GM19397 (cell line): ENCODE measurements around the gene KANK2.
"Not testable (repeated sequence)": the region's sequence is repeated elsewhere in the genome, so short reads cannot be mapped to it uniquely, and the experiment has no call there.

Experiments used
- ATAC-seq: cut with Tn5 transposase; IDR thresholded peaks from one replicate; pipeline ENCODE4 v1.9.1; 2021; ENCODE audit warnings: mild to moderate bottlenecking, moderate library complexity; ENCODE audit not compliant: unreplicated experiment

The KANK2 gene

DNA sequence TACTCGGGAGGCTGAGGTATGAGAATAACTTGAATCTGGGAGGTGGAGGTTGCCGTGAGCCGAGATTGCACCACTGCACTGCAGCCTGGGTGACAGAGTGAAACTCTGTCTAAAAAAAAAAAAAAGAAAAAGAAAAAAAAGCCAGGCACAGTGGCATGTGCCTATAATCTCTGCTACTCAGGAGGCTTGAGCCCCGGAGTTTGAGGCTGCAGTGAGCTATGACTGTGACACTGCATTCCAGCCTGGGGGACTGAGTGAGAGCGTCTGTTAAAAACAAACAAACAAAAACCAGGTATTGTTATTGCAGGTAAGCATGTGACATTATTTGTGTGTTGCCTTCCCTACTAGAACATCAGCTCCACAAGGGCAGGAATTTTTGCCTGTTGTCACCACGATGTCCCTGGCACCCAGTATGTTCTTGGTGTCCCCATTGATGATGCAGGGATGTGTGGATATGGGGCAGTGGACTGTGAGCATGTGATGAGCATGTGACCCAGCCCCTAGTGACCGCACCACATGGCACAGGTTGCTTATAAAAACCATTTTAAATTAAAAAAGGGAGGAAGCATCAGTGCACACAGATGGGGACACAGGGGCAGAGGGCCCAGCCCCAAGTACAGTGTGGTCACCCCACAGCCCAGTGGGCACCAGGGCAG is 1.6 kb upstream of the KANK2 start:
- ATAC-seq = no peak

DNA sequence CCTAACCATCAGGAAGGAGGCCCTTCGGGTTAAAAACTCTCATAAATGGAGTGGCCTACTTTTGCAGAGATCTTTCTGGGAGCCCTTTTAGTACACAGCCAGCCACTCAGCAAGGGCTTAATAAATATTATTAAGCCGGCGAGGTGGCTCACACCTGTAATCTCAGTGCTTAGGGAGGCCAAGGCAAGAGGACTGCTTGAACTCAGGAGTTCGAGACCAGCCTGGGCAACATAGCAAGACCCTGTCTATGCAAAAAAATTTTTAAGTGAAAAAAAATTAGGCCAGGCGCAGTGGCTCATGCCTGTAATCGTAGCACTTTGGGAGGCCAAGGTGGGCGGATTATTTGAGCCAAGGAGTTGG is 810 bp upstream of the KANK2 start:
- no peak for ATAC-seq

- no peak for ATAC-seq
Observed at GRCh38 chr19:11196406-11197287, 698 bp downstream of the KANK2 start.

DNA sequence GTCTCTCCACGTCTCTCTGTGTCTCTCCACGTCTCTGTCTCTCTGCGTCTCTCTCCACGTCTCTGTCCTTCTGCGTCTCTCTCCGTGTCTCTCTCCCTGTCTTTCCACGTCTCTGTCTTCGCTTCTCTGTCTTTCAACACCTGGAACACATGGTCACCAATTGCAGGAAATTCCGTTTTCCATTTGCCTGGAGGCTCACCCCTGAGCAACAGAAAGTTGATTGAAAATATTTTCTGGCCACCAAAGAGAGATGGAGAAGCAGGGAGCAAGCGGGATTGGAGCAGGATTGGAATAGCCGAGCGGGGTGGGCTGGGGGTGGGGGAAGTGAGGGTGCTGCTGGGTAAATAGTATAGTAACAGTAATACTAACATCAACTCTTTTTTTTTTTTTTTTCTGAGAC is 1.7 kb downstream of the KANK2 start:
- ATAC-seq = no peak

- no peak for ATAC-seq
Observed at GRCh38 chr19:11194656-11195558, 2.4 kb downstream of the KANK2 start.

DNA sequence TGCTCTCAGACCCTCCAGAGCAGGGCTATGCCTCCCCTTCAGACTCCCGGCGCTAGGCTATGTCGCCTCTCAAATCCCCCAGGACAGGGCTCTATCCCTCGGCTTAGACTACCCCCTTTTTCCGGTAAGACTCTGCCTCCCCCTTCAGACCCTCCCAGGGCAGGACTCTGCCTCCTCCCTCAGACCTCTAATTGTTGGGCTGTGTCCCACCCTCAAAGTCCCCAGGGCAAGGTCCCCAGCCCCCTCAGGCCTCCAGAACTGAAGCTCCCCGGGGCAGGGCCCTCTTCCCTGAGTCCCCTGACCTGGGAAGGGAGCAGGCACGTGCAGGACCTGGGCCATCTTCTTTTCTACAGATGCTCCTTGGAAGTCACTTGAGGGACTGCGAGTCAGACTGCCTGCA is 3.2 kb downstream of the KANK2 start:
- ATAC-seq = no peak

DNA sequence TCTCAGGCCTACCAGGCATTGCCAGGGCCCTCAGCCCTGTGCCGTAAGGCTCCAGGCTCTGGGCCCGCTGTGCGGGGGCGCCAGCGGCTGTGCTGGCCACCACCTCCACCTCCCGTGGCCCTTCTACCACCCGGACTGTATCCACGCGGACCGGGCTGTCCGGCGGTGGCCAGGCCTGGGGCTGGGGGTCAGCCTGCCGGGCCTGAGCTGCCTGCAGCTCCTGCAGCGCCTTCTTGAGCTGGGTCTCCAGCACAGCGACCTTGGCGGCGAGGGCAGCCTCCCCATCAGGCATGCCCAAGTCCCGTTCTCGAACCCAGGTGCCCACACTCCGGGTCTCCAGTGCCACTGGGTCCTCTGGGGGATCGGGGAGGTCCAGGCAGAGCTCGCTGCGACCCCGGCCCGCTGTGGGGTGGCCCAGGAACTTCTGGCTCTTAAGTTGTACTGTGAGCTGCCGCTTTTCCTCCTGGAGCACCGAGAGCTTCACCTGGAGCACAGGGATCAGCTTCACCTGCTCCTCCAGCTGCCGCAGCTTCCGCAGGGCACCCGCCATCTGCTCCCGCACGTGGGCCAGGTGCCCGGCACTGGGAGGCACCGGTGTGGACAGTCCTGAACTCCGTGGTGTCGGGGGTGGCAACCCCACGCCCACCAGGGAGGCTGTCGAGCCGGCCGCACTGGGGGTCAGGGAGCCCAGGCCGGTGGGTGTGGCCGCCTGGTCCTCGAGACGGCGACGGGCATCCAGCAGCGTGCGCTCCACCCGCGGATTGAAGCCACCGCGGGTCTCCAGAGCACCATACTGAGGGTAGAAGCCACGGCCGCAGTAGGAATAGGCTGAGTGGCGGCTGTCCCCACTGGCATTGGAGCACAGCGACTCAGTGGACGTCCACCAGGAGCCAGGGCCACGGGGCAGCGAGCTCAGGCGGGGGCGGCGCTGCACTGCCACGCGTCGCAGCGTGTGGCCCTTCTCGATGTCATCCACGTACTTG is 4.1 kb downstream of the KANK2 start:
- ATAC-seq = no peak

- ATAC-seq = no peak
Observed at GRCh38 chr19:11191934-11192333, 5.4 kb downstream of the KANK2 start.

GRCh38 chr19:11191273-11191755 is 6.0 kb downstream of the KANK2 start:
- no peak for ATAC-seq

DNA sequence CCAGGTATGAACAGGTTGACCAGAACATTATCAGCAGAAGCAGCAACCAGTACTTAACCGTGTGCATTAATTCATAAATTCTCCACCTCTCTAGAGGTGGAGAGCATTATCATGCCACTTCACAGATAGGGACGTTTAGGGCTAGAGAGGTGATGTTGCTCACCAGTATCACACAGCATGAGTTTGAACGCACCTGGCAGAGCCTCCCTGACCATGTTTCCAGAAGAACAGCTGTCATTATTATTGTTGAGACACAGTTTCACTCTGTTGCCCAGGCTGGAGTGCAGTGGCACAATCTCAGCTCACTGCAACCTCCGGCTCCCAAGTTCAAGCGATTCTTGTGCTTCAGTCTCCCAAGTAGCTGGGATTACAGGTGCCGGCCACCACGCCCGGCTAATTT is 6.8 kb downstream of the KANK2 start:
- no peak for ATAC-seq

GRCh38 chr19:11187441-11187840 is 9.9 kb downstream of the KANK2 start:
- no peak for ATAC-seq

DNA sequence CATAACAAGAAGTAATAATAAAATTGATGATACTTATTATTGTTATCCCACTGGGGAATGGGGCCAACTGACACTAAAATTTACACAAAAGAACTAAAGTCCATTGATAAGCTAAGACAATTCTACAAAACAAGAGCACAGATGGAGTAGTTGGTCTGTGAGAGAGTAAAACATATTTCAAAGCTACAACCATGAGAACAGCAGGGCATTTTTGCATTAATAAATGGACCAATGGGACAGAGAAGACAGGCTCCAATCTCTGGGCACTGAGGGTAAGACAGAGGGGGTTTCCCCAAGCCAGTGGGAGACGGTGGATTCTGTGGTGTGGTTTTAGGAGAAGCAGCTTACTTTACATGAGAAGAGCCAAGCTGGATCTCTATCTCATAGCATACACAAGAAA is 14.4 kb downstream of the KANK2 start:
- ATAC-seq = no peak

GRCh38 chr19:11181488-11181887 is 15.9 kb downstream of the KANK2 start:
- no peak for ATAC-seq

DNA sequence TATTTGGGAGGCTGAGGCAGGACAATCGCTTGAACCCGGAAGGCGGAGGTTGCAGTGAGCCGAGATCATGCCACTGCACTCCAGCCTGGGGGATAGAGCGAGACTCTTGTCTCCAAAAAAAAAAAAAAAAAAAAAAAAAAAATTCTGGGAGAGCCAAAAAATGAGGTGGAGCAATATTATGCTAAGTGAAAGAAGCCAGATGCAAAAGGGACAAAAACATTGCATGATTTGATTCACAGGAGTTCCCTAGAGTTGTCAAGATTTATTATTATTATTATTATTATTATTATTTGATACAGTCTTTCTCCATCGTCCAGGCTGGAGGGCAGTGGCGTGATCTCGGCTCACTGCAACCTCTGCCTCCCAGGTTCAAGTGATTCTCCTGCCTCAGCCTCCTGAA is 16.4 kb downstream of the KANK2 start:
- not testable (repeated sequence) for ATAC-seq

DNA sequence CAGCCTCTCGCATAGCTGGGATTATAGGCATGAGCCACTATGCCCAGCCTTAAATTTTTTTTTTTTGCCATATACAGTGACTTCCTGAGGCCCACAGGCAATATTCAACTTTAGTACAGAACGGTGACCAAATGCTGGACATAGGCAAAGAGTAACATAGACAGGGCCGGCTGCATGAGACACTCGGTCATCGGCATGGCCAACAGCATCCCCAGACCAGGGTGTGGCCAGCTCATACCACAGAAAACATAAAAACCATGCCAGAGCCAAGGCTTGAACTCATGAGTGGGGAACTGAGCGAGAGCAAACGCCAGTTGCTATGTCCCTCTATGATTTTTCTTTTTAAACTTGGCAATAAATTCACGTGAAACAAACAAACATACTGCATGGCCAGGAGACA is 17.0 kb downstream of the KANK2 start:
- no peak for ATAC-seq

- no peak for ATAC-seq
Observed at GRCh38 chr19:11179716-11180297, 17.5 kb downstream of the KANK2 start.

GRCh38 chr19:11179145-11179465 is 18.2 kb downstream of the KANK2 start:
- not testable (repeated sequence) for ATAC-seq

- no peak for ATAC-seq
Observed at GRCh38 chr19:11177592-11177991, 19.8 kb downstream of the KANK2 start.

DNA sequence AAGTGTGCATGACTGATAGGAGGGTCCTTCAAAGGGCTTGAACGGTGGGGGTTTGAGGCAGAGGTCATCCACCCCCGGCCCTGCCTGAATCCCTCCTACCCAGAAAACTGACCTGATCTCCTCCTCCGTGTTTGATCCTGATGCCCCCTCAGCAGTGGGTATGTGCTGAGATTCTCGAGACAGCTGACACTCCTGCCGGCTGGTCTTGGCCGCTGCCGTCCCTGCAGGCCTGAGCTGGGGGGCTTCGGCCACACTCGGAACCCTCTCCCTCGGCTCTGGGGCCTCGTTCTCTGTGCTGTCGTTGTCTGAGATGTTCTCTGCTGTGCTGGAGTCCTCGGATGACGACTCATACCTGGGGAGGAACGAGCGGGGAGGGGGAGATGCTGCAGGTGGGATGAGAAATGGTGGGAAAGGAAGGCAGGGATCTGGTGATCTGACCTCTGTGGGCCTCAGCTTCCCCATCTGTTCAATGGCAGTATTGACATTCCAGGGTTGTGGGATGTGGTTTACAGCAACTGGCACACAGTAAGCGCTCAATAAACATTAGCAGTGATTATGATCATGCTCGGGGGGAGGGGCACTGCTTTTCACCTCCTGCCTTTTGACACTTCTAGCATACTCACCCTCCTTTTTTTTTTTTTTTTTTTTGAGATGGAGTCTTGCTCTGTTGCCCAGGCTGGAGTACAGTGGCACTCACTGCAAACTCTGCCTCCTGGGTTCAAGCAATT is 20.7 kb downstream of the KANK2 start:
- ATAC-seq = no peak
